G401.6 (cell line): ENCODE measurements around the gene SLFN14.
"Not testable (repeated sequence)": the region's sequence is repeated elsewhere in the genome, so short reads cannot be mapped to it uniquely, and the experiment has no call there.

Experiments used
- FAIRE-seq: peaks from 2 replicates; lab custom pipeline; 2012; peaks lifted over from hg19 to GRCh38; lab: Jason Lieb, UNC

The SLFN14 gene

GRCh38 chr17:35521654-35522256, 38.9 kb downstream of the SLFN14 start:
- not testable (repeated sequence) for FAIRE-seq

GRCh38 chr17:35521150-35521549, 39.5 kb downstream of the SLFN14 start:
- FAIRE-seq: no peak

GRCh38 chr17:35519906-35520442, 40.6 kb downstream of the SLFN14 start:
- FAIRE-seq: no peak

- no peak for FAIRE-seq
These were observed 41.2 kb downstream of the SLFN14 start for GRCh38 chr17:35519439-35519838.

- not testable (repeated sequence) for FAIRE-seq
These were observed 42.2 kb downstream of the SLFN14 start for GRCh38 chr17:35518431-35518830.

GRCh38 chr17:35515027-35515426, 45.6 kb downstream of the SLFN14 start:
- no peak for FAIRE-seq

- no peak for FAIRE-seq
These were observed 46.1 kb downstream of the SLFN14 start for GRCh38 chr17:35514564-35514963.
